Activated CD4-positive, alpha-beta T cell treated with anti-CD3 and anti-CD28 coated beads, Interleukin-2, amount 50 U/mL, for 16 hours (primary cell): ENCODE data around the gene LRRC55.

Source experiments
- DNase-seq: peaks from one replicate; pipeline ENCODE4 v3.0.0-alpha.2; 2020

The LRRC55 gene

GRCh38 chr11:57203882-57204480 is 22.2 kb downstream of the LRRC55 start:
- DNase-seq: no peak

DNA sequence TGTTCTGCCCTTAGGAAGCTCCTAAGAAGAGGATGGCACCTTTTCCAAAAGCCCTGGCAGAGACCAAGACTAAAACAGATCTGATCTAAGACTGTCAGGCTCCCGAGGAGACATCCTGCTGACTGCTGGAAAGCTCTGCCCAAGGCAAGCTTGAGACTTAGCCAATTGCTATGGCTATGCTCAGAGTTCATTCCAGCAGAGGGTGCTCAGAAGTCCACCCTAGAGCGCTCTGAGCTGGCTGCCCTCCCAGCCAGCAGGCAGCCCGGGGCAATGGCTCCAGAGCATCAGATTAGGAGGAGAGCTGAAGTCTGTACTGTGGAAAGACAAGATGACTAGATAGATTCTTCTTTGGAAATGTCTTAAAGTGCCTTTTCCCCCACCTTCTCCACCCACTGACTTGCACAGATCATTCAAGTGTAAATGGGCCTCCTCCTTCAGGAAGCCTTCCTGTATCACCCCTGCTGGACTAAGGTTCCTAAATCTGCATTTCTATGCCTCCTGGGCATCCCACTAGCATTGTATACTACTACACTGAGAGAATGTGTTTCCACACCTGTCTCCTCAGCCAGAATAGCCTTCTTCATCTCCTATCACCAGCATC is 23.4 kb downstream of the LRRC55 start:
- DNase-seq: no peak

- DNase-seq: no peak
Observed at GRCh38 chr11:57207168-57207567, 25.4 kb downstream of the LRRC55 start.

- DNase-seq: no peak
Observed at GRCh38 chr11:57210781-57211180, 29.0 kb downstream of the LRRC55 start.

- DNase-seq: no peak
Observed at GRCh38 chr11:57213342-57214097, 31.8 kb downstream of the LRRC55 start.

DNA sequence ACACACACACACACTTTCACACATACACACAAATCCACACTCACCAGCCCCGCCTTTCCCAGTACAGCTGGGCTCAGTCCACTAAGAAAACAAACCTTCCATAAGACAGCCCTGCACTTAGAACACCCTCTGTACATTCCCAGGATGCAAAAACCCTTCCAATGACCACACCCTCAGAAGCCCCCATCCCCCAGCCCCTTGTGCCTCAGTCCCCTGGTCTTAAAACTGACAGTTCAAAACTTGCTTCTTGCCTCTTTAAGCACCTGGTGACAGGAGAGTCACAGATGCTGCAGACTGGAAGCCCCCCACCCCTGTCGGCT is 32.3 kb downstream of the LRRC55 start:
- DNase-seq: no peak

GRCh38 chr11:57214494-57214893 is 32.7 kb downstream of the LRRC55 start:
- DNase-seq: no peak

GRCh38 chr11:57216463-57216862 is 34.7 kb downstream of the LRRC55 start:
- no peak for DNase-seq

- no peak for DNase-seq
Observed at GRCh38 chr11:57217053-57217452, 35.3 kb downstream of the LRRC55 start.

- no peak for DNase-seq
Observed at GRCh38 chr11:57219021-57219627, 37.4 kb downstream of the LRRC55 start.

DNA sequence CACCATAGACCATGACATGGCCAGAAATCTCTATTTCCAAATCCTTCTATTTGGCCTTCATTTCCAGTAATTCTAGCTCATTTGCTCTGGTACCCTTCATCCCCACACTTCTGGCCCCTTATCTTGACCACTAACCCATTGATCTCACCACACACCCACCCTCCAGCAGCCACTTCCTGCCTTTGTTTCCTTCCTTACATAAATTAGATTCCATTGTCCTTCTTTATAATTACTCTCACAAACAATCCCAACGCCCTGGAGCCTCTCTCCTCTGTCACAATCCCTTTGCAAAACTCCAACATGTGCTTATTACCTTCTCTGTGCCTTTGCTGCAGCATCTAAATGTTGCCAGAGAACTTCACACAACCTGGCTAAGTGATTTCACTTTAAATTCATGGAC is 40.5 kb downstream of the LRRC55 start:
- no peak for DNase-seq

DNA sequence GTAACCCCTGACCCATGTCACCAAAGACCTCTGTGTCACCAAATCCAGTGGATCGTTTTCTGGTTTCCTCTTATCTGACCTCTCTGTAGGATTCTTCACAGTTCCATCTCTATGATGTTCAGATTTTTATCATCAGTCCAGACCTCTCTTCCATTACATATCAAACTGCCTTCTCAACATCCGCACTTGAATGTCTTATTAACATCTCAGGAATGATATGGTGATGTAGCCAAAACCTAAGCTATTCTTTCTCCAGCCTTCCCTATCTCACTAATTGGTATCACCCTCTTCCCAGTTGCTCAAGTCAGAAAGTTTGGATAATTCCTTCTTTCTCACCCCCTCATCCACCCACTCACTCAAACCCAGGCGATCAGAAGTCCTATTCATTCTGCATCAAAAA is 41.8 kb downstream of the LRRC55 start:
- DNase-seq: no peak

DNA sequence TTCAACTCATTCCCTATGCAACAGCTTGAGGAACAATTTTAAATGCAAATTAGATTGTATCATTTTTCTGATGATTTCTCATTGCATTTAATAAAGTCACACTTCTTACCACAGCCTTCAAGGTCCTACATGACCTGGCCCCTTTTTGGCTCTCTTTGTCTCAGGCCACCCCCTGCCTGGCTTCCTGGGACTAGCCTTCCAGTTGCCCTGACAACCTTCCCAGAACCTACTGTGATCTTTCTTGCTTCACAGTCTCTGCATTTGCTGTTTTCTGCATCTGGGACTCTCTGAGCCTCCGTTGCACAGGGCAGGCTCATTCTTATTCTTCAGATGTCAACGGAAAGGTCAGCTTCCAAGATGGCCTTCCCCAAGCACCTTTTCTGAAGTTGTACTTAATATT is 42.4 kb downstream of the LRRC55 start:
- DNase-seq: no peak

DNA sequence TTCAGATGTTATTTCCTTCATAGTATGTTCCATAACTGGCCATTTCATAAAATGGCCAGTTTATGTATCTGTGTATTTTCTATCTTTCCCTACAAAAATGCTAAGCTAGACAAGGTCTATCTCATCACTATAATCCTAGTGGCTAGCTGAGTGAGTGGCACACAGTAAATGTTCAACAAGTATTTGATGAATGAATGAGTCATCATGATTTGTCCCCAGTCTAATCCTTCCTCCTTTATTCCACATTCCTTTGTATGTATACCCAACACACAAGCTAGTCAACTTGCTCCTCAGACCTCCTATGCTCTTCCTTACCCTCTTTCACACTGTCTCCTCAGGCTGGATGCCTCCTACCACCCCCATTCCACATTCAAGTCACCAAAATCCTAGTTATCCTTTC is 42.8 kb downstream of the LRRC55 start:
- no peak for DNase-seq

DNA sequence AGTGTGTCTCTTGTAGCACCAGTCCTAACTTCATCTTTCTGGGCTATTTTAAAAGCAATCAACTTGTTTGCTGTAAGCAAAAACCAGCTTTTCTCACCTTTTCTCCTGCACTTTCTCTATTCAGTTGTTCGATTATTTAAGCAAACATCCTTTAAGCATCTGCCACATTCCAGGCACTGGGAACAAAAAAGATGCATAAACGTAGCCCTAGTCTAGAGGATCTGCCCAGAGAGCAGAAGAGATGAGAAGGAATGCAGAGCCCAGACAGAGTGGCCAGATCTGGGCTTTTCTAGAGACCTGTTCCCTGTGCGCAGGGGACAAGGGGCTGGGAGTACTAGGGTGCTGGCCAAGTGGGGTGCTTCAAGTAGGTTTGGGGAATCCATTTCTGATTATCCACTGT is 46.8 kb downstream of the LRRC55 start:
- no peak for DNase-seq

DNA sequence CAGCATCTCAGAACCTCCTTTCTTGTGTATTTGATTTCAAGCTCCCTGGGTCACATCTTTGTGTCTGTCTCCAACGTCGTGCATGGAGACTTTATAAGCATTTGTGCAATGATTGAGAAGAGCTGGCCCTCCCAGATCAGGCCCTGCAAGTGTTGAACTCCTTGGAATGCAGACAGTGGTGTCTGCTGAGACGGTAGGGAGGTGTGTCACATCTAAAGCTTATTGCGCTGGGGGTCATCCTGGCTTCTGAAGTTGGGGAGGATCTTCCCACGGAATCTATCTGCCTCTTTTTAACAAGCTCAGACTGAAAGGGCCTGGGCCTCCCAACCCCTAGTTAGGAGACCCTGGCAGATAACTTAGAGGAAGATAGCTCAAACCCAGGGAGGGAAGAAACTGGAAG is 48.6 kb downstream of the LRRC55 start:
- no peak for DNase-seq

DNA sequence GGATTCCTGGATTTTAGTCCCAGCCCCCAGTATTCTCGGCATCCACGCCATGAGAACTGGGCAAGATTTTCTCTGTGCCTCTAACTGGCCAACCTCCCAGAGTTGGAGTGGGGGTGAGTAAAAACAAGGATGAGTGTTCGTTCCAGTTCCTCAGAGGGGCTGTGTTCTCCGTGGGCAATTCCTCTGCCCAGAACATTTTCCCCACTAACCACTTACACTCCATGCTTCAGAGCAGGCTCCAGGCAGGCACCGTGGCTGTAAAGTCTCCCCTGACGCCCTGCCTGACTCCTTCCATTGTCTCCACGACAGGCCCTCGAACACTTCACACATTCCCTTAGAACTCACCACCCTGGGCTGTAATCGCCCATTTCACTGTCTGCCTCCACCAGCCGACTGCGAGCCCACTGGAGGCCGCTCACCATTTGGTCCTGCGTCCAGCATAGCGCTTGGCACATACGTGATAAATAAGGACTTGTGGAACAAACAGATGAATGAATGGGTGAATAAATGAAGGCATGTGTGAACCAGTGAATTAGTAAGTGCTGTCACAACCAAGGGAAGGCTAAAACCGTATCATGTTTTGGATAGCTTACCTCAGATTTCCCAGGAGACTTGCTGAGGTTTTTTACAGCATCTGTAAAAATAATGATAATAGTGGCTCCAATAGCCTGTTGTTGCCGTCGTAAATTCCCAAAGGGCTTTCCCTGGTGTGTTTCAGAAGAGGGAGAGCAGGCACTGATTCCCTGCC is 49.2 kb downstream of the LRRC55 start:
- DNase-seq: no peak

- DNase-seq: no peak
Observed at GRCh38 chr11:57231539-57232253, 49.9 kb downstream of the LRRC55 start.

- DNase-seq: no peak
Observed at GRCh38 chr11:57233702-57234101, 51.9 kb downstream of the LRRC55 start.

DNA sequence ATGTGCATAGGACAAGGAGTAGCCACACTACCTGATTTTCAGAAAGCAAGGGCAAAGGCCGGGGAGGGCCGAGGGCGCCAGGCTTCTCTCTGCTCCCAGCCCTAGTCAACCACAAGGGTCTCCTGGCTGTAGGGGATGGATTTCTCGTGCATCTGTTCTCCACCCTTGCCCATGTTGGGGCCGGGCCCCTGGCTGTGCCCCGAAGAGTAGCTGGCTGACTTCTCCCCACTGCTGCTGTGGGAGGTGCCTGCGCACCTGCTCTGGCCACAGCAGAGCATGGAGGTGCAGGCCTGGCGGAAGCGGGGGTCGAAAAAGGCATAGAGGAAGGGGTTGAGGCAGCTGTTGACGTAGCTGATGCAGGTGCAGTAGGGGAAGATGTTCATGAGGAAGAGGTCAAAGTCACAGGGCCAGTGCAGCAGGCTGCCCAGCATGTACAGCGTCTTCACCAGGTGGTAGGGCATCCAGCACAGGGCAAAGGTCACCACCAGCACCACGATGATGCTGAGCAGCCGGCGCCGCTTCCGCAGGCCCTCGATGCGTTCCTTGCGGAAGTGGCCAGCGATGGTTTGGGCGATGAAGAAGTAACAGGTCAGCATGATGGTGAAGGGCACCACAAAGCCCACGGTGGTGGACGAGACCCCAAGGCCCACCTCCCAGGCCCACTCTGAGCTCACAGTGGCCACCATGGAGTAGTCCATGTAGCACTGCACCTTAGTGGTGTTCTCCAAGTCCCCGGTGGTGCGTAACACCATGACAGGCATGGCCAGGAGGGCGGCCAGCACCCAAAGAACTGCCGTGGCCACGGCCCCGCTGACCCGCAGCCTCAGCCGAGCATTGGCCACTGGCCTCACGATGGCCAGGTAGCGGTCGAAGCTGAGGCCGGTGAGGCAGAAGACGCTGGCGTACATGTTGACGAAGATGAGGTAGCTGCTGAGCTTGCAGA is 54.3 kb downstream of the LRRC55 start:
- no peak for DNase-seq

DNA sequence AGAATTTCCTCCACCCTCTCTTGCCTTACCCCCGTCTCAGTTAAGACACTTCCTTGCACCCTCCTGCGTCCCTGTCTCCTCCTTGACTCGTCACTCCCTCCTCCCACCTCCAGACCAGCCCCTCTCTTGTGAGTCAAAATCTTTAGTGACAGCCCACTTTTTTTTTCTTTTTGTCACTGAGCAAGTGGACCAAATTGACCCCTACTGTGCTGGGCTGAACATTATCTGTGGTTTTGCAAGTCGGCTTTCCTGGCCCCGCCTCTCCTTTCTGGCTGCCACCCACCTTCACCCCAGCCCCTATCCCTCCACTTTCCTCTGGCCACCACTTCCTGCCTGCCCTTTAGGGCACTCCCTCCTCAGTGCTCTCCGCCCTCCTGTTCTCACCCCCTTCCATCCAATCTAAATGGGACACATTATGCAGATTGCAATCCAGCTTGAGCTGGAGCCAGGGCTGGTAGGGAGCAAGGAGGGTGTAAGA is 55.5 kb downstream of the LRRC55 start, which contains the start of gene APLNR:
Gene APLNR, minus strand, starts transcription at position 47 of the 478 bp plus-strand sequence. CDS start 246 bp downstream, outside the sequence.
- DNase-seq: no peak
